Motor neuron (in vitro differentiated cells): ENCODE results near the gene SRCIN1. TPM values are rescaled to one million over a fixed set of nuclear protein-coding genes. Genes with fewer than 3 reads are reported as not detected.

ENCODE experiments used
- ATAC-seq, 8 experiments: fragments of 200-7000 bp; cut with Tn5 transposase; replicated peaks in 6 of 8; 2 replicates each; pipeline ENCODE4 v1.8.0; 2021; ENCODE audit warnings: mild to moderate bottlenecking in 8 of 8, moderate library complexity in 8 of 8
- H3K27ac ChIP-seq, 2 donors: fragments of 250-450 bp; sonication (Bioruptor Pico); 2 replicates each; pipeline ENCODE4 v1.9.0; 2021; ENCODE audit warnings: antibody characterized with exemption in 2 of 2, mild to moderate bottlenecking in 2 of 2, moderate library complexity in 1 of 2
- H3K4me1 ChIP-seq, 2 donors: fragments of 250-450 bp; sonication (Bioruptor Pico); replicated peaks in 1 of 2; 2 replicates each; pipeline ENCODE4 v1.6.1; 2021; ENCODE audit warnings: antibody characterized with exemption in 2 of 2, mild to moderate bottlenecking in 2 of 2, moderate library complexity in 1 of 2
- H3K4me3 ChIP-seq, 5 donors: fragments of 250-450 bp; sonication (Bioruptor Pico); 2 replicates each; pipeline ENCODE4 v1.9.0; 2021; ENCODE audit warnings: antibody characterized with exemption in 5 of 5, mild to moderate bottlenecking in 5 of 5, moderate library complexity in 4 of 5
- WGBS, 10 experiments: fragments of 450-650 bp; shearing (Covaris generic); methylation state at CpG; one replicate each; pipeline ENCODE4 v1.0.0; 2022; 5-methylcytosine and 5-hydroxymethylcytosine counted together
- in situ Hi-C, 9 experiments: fragments of 400-800 bp; cut with MboI; loops; one replicate each; pipeline ENCODE4 v1.15.0; 2021; ENCODE audit warnings: low sequenced_read_pairs in 9 of 9, low pct_unique_long_range_greater_than_20kb in 2 of 9; ENCODE audit not compliant: unreplicated experiment in 9 of 9
- total RNA-seq, 8 experiments: library from RNA; unstranded; fragments of 300-600 nt; gene quantifications; 2 replicates each; pipeline versions ENCODE4 v1.2.3 to v1.2.4, GENCODE V29; 2022

The SRCIN1 gene
- total RNA-seq, 8 experiments from 2014 or later, result 0.71 to 21.2 (median 14.9) TPM

DNA sequence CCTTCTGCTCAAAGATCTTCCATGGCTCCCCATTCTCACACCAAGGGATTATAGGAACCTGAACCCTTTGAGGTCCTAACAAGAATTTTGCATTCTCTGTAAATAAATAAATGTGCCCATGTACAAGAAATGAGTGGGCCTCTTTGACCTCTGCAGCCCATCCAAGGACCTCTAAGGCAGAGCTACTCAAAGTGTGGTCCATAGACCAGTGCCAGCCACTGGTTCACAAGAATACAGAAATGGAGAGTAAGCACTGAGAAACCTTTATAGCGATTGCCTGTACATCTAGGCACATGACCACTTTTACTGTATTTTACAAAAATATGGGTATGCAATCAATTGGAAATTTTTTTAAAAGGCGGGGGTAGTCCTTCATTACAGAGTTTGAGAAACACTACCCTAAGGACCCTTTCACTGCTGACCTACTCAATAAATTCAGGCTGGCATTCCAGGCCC, 7.8 kb upstream of the SRCIN1 start:
- no peak overlapping the region for H3K27ac ChIP-seq
- H3K4me1 ChIP-seq, result peaks cover 11 to 18% of the 10 kb centered on the region in 2 donors
- no peak overlapping the region for H3K4me3 ChIP-seq
- WGBS, 10 experiments, result 18 to 100% (median 60%) methylated on average over 1 to 2 of the region's 2 CpGs; no CpG with 5 or more reads in 3 of the 10 experiments
- ATAC-seq, result no peak
- in situ Hi-C loops, result no loop called here

DNA sequence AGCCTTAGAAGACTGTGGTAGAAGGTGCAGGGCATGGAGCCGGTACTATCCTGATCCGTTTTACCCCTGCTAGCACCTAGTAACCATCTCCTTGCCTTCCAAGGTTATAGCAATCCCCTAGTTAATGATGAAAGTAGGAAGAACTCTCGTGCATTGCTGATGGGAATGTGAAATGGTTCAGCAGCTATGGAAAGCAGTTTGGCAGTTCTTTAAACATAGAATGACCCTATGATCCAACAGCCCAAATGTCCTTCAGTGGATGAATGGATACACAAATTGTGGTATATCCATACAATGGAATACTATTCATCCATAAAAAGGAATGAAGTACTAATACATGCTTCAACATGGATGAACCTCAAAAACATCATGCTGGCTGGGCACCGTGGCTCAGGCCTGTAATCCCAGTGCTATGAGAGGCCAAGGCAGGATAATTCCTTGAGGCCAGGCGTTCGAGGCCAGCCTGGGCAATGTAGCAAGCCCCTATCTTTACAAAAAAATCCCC, 6.2 kb upstream of the SRCIN1 start:
- no peak overlapping the region for H3K4me3 ChIP-seq
- in situ Hi-C loops, result no loop called here
- WGBS, 10 experiments, result 31 to 92% (median 83%) methylated on average over 1 to 5 of the region's 6 CpGs; no CpG with 5 or more reads in 2 of the 10 experiments
- H3K27ac ChIP-seq, result no peak overlapping the region
- H3K4me1 ChIP-seq, result peaks cover 11% of the 10 kb centered on the region in 2 donors
- ATAC-seq, result no peak

DNA sequence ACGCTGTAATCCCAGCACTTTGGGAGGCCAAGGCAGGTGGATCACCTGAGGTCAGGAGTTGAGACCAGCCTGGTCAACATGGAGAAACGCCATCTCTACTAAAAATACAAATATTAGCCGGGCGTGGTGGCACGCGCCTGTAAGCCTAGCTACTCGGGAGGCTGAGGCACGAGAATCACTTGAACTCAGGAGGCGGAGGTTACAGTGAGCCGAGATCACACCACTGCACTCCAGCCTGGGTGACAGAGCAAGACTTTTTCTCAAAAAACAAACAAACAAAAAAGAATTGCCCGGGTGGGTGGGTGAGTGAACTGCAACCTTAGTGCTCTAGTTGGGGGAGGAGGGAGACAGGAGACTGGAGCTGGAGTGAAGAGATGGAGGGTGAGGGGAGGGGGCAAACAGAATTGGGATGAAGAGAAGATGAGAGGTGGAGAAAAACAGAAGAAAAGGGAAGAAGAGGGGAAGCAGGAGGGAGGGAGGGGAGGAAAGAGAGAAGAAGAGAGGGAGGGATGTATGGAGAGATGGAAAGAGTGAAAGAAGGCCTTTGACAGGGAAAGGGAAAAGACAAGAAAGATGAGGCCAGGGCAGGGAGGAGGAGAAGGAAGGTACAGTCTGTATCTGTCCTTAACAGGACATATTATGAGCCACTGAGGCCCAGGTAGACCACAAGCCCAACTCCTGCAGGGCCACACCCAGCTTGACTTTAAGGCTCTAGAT, 5.5 kb upstream of the SRCIN1 start:
- no peak for ATAC-seq
- WGBS, 10 experiments, result 70 to 100% (median 91%) methylated on average over 1 to 4 of the region's 11 CpGs; no CpG with 5 or more reads in 4 of the 10 experiments
- in situ Hi-C loops, result no loop called here
- Histone ChIP-seq H3K4me3 (no peak overlapping the region), H3K27ac (no peak overlapping the region), H3K4me1 (peaks cover 11 to 16% of the 10 kb centered on the region in 2 donors)

DNA sequence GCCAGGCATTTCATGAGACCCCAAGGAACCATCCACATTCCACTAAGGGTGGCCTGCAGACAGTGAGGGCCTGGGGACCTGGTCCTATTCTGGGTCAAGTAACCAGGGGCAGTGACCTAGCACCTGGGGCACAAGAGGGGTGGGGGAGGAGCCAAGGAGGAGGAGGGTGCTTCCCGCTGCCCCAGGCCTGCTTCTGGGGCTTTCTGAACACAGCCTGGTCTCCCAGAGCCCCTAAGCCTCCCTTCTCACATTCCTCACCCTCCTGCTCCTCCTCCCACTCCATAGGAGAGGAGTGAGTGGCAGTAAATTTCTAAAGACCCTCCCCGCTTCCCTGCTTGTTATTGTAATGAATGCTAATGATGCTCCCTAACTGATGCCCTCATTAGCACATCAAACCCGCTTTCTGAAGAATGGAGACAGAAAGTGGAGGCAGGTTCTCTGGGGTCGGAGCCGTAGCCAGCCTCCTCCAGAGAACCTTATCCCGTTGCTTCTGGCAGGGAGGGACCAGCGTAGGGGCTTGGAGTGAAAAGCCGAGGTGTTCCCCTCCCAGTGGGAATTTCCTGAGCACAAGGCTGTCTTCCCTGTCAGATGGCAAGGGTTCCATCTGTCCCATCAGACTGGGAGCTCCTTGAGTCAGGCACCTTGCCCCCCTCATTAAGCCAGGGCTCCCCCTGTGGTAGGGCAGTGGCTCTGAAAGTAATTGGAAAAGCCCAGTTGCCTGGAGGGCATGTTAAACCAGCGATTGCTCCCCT, 3.7 kb upstream of the SRCIN1 start:
- Histone ChIP-seq H3K27ac (no peak overlapping the region), H3K4me1 (peaks cover 11 to 16% of the 10 kb centered on the region in 2 donors), H3K4me3 (no peak overlapping the region)
- in situ Hi-C loops, result no loop called here
- peak in 2 of 8 experiments; percentile 2 to 6 for ATAC-seq
- 4 to 80% (median 18%) methylated on average over 1 to 6 of the region's 9 CpGs; no CpG with 5 or more reads in 4 of the 10 experiments for WGBS, 10 experiments

DNA sequence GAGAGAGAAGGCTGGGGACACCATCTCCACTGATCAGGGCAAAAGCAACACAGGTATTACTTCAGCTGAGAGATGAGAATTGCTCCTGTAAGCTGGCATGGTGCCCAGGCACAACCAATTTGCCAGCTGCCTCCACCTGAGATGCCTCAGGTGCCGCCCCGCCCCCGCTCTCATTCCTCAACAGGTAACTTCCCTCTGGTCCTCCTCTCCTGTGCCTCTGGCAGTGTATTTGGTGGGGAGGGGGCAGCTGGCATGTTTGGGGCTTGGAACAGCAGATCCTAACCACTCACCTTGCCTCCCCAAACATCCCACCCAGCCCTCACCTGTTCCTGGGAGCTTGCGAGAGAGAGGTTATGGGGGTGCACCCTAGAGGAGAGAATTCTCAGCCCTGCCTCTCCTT, 2.9 kb upstream of the SRCIN1 start:
- Histone ChIP-seq H3K27ac (no peak overlapping the region), H3K4me3 (no peak overlapping the region), H3K4me1 (peaks cover 13 to 20% of the 10 kb centered on the region in 2 donors)
- in situ Hi-C loops, result no loop called here
- WGBS, 10 experiments, result 48% methylated on average over 3 of the region's 4 CpGs; no CpG with 5 or more reads in 9 of the 10 experiments
- no peak for ATAC-seq

DNA sequence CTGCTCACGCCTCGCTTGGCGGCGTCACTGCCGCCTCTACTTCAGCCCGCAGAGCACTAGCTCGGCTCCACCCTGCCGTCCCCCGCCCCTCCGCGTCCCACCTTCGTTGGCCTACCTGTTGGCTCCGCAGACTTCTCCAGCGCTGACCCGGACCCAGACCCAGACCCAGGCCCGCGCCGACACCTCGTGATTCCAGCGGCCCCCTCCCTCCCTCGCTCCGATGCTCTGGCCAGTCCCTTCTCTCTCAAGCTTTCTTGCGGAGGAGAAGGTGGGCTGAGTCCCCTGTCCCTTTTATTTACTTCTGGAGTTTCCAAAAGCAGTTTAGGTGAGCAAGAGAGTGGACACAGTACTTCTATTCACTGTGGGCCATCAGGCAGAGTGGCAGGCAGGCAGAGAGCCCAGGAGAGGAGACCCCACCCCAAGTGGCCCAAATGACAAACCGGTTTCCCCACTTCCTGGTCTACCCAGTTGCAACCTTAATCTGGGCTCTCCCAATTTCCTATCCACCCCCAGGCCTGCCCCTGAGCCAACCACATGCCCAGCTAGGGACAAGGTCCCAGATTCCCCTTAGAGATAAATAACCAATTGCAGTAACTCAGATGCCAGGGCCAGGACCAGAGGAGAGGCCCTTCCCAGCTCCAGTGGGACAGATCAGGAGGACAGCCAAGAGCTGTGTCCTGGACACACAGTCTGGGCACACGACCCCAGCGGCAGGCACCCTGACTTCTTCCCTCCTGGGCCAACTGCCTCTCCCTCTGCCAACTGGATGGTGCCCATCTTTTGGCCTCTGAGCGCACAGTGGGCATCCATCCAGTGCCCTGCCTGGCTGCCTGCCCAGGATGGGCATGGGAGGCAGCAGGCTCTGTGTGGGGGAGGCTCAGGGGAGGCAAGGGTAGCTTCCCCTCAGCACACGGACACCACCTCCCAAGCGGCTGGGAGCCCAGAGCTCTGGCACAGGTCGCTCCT, 1.2 kb upstream of the SRCIN1 start:
- no peak for ATAC-seq
- 5 to 100% (median 70%) methylated on average over 1 to 4 of the region's 30 CpGs; no CpG with 5 or more reads in 6 of the 10 experiments for WGBS, 10 experiments
- H3K4me1 ChIP-seq, result peaks cover 31 to 37% of the 10 kb centered on the region in 2 donors

DNA sequence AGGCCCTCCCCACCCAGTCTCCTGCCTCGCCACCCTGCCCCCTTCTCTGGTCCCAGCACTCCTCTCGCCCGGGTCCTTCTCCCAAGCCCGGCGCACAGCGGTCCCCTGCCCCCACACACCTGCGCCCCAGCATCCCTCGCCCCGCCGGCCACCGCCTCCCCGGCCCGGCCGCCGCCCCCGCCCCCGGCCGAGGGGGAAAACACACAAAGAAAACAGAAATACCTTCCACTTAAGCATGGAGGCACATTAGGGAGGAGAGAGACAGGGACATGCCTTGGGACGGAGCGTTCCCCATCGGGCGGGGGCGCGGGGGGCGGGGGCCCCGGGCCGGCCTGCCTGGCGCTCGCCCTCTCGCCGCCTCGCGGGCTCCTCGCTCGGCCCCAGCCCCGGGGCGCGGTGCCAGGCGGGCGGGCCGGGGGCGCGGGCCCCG, 326 bp downstream of the SRCIN1 start:
- ATAC-seq, result peak in 6 of 8 experiments; percentile 4 to 52 (median 48)
- Histone ChIP-seq H3K4me1 (peaks cover 43 to 49% of the 10 kb centered on the region in 2 donors), H3K27ac (peak overlapping the region; percentile 83 to 87), H3K4me3 (peak overlapping the region; percentile 43 to 62 (median 47))
- in situ Hi-C loops, result no loop called here
- WGBS, 10 experiments, result no CpG with 5 or more reads among the region's 44 CpGs

More for the DNA sequence above, 1.2 kb upstream of the SRCIN1 start:
- in situ Hi-C loops, result no loop called here
- peak overlapping the region; percentile 43 to 62 (median 47) for H3K4me3 ChIP-seq
- H3K27ac ChIP-seq, result peak overlapping the region in 1 of 2 donors; percentile 87

DNA sequence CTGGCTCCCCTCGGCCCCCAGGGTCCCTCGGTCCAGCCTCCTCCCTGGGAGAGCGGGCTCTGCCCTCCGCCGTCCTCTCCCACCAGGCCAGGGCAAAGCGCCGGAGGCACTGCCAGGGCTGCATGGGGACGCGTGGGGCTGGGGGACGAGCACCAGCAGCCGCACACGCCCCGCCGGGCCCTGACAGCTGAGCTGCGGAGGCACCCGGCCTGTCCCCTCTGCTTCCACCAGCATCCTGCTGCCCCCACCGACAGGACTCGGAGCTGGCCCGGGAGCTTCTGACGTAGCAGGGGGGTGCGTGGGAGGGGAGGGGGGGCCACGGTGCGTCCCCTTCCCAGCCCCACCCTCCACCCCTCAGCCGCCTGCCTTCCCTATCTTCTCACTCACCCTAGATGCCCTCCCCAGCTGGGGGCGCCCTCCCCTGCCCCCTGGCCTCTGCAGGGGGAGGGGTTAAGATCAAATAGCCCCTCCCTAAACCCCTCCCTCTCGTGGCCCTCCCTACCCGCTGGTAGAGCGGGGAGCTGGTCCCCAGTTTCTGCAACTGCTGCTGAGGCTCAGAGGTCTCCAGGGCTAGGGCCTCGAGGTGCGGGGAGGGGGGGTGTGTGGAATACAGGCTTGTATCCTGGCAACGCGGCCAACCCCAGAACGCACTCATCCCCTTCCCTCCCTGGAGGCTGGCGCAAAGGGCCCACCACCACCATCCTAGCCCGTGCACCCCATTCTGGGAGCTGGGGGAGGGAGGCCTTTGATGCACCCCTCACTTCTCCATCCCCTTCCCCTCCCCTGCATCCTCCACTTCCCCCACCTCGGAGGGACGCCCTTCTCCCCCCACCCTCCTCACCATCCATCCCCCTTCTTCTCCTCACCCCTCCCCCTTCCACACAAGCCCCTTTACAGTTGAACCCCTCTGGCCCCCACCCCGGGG, 1.0 kb downstream of the SRCIN1 start:
- Histone ChIP-seq H3K4me3 (peak overlapping the region; percentile 43 to 62 (median 47)), H3K4me1 (peaks cover 42 to 48% of the 10 kb centered on the region in 2 donors), H3K27ac (peak overlapping the region; percentile 83 to 87)
- ATAC-seq, result peak in 6 of 8 experiments; percentile 5 to 63 (median 56)
- in situ Hi-C loops, result no loop called here
- 0% methylated on average over 4 of the region's 38 CpGs; no CpG with 5 or more reads in 9 of the 10 experiments for WGBS, 10 experiments

DNA sequence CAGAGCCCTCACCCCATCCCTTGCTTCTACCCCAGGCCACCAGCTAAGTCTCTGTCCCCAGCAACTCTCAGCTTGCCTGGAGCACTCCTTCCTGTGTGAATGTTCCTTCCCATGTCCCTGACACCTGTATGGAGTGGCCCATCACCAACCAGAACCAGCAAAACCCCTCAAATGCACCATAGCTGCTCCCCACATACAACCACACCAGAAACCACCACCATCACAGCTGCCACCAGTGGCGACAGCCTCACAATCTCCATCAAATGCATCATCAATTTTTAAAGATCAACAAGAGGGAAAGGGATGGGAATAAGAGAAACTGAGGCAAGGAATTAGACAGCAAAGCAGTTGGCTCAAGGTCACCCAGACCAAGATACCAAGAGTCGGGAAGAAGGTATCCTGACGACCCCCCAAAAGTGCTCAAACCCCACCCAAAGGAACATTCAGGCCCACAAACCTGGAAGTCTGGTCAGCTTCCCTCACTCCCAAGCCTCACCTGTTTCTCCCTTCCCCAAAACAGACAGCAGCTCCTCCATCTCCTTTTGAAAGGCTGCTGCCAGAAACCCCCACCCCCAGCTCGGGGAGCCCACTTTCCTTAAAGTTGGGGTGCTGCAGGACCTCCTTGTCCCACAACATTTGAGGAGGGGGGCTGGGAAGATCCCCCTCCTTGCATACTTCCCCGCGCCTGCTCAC, 1.8 kb downstream of the SRCIN1 start:
- in situ Hi-C loops, result no loop called here
- Histone ChIP-seq H3K4me3 (peak overlapping the region; percentile 43 to 62 (median 47)), H3K4me1 (peaks cover 34 to 40% of the 10 kb centered on the region in 2 donors), H3K27ac (peak overlapping the region; percentile 83 to 87)
- no peak for ATAC-seq
- WGBS, 10 experiments, result 0 to 100% (median 49%) methylated on average over 1 to 2 of the region's 6 CpGs; no CpG with 5 or more reads in 4 of the 10 experiments

DNA sequence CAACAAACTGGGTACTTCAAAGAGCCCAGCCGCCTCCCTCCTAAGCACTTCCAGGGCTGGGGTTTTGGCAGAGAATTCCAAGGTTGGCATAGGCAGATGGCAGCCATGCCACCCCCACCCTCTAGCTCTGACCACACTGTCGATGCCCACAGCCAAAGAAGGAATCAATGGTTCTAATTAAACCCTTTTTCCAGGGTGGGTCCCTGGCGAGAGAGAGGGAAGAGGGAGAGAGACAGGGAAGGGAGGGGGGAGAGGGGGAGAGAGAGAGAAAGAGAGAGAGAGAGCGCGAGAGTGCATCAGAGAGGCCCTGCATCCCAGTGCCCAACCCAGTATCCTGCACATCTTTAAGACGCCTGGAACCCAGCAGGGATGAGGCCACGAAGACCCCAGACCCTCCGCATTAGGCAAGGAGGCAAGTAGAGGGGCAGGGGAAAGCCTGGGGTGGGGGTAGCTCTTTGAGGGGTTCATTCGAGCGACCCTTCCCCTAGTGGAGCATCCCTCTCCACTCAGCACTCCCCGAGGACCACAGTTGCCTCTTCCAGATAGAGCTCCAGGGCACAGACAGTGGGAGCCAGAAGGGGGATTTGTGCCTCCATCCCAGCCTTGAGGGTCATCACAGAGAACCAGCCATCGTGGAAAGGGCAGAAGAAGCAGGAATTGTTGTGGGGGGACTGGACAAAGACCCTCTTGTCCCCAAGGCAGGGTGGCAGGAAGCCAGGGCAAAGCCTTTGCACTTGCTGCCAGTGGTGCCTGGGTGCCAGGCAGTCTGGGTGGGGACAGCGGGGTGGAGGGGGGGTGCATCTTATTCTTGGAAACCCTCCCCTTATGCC, 2.6 kb downstream of the SRCIN1 start:
- Histone ChIP-seq H3K27ac (peak overlapping the region; percentile 79), H3K4me1 (peaks cover 32 to 38% of the 10 kb centered on the region in 2 donors), H3K4me3 (peak overlapping the region; percentile 4 to 52 (median 43))
- no peak for ATAC-seq
- 0 to 17% methylated on average over 1 of the region's 13 CpGs; no CpG with 5 or more reads in 8 of the 10 experiments for WGBS, 10 experiments
- in situ Hi-C loops, result no loop called here
